NT2/D1 (cell line): ENCODE data around the gene RDH16.

ENCODE experiments used
- SUZ12 ChIP-seq: IDR thresholded peaks from 2 replicates; pipeline ENCODE4 v1.6.1; 2011; ENCODE audit not compliant: insufficient read length, insufficient read depth; ENCODE audit errors: extremely low read depth
- YY1 ChIP-seq: IDR thresholded peaks from 2 replicates; pipeline ENCODE4 v1.6.1; 2011; ENCODE audit not compliant: insufficient read length, insufficient read depth

- TF ChIP-seq SUZ12, result no peak
- no peak for TF ChIP-seq YY1
These were observed 9.0 kb downstream of the RDH16 start for GRCh38 chr12:56948457-56948777.
